ENCODE measurements around the gene THY1.

- TF ChIP-seq POLR2A (IDR thresholded peaks at IDR 0.05; ENCODE audit: low read depth, low read length) (no peak), TAF1 (IDR thresholded peaks at IDR 0.05; ENCODE audit: low read depth, low read length) (no peak)
Observed at GRCh38 chr11:119404872-119405271, 18.1 kb downstream of the THY1 start.

All from GM12891 (cell line).